MCF 10A (cell line): ENCODE results near the gene EXOC7. TPM values are rescaled to one million over a fixed set of nuclear protein-coding genes. Genes with fewer than 3 reads are reported as not detected.

Source experiments
- BruUV-seq: library from RNA; stranded (reverse); fragments of 400-500 nt; replicated peaks from 2 replicates; lab custom pipeline; 2021; lab: Mats Ljungman, UMichigan
- CTCF ChIA-PET: fragments of 300-600 bp; sonication (Branson Sonifier 250); formaldehyde crosslinking; extraction: SDS; loops from one replicate; lab custom pipeline; 2021; ENCODE audit warnings: antibody characterized with exemption, inconsistent platforms; lab: Yijun Ruan, JAX
- POLR2A ChIA-PET: fragments of 300-600, 350-650 bp; sonication (Branson Sonifier 250); formaldehyde crosslinking; extraction: SDS; loops from one replicate; lab custom pipeline; 2020; ENCODE audit warnings: antibody characterized with exemption, inconsistent platforms; lab: Yijun Ruan, JAX
- DNase-seq: peaks from one replicate; pipeline ENCODE4 v3.0.0-alpha.2; 2018; ENCODE audit not compliant: unreplicated experiment
- H3K27ac Mint-ChIP-seq: one replicate; pipeline ENCODE4 v1.8.0; 2022; ENCODE audit warnings: mild to moderate bottlenecking, low read depth, mixed read lengths; ENCODE audit not compliant: unreplicated experiment
- H3K27me3 Mint-ChIP-seq: one replicate; pipeline ENCODE4 v1.8.0; 2022; ENCODE audit warnings: mixed read lengths; ENCODE audit not compliant: insufficient read depth, unreplicated experiment
- H3K36me3 Mint-ChIP-seq: one replicate; pipeline ENCODE4 v1.8.0; 2022; ENCODE audit warnings: mild to moderate bottlenecking, moderate library complexity, mixed read lengths; ENCODE audit not compliant: insufficient read depth, unreplicated experiment
- H3K4me1 Mint-ChIP-seq: one replicate; pipeline ENCODE4 v1.8.0; 2022; ENCODE audit warnings: mixed read lengths; ENCODE audit not compliant: insufficient read depth, unreplicated experiment
- H3K4me3 Mint-ChIP-seq: one replicate; pipeline ENCODE4 v1.8.0; 2022; ENCODE audit warnings: mild to moderate bottlenecking, moderate library complexity, mixed read lengths; ENCODE audit not compliant: unreplicated experiment
- H3K9me3 Mint-ChIP-seq: one replicate; pipeline ENCODE4 v1.8.0; 2022; ENCODE audit warnings: mixed read lengths; ENCODE audit not compliant: unreplicated experiment
- CTCF ChIP-seq: fragments of 200-600 bp; IDR thresholded peaks from one replicate; pipeline ENCODE4 v1.8.0; 2022; ENCODE audit warnings: antibody characterized with exemption, mild to moderate bottlenecking; ENCODE audit not compliant: unreplicated experiment
- intact Hi-C: fragments of 100-400 bp; cut with micrococcal nuclease; formaldehyde crosslinking; loops from 2 replicates; pipeline ENCODE4 v1.14.1; 2022
- total RNA-seq: library from RNA; stranded (reverse); gene quantifications from 2 replicates; pipeline ENCODE4 v1.2.3, GENCODE V29; 2022

Gene EXOC7
- total RNA-seq, 1 experiment from 2014 or later, result 80.8 TPM

GRCh38 chr17:76140661-76141211, 37.1 kb upstream of the EXOC7 start:
- H3K27me3 Mint-ChIP-seq, result no peaks in the 10 kb centered on the region
- H3K27ac Mint-ChIP-seq, result no peak overlapping the region
- H3K4me1 Mint-ChIP-seq, result no peaks in the 10 kb centered on the region
- DNase-seq, result no peak
- H3K9me3 Mint-ChIP-seq, result no peaks in the 10 kb centered on the region
- ChIA-PET POLR2A (interaction anchor here (0.7 to 1.1 kb wide), 2 partner anchors 37 to 453 kb away, joined by 3 to 4 read pairs; no protein-coding TSS in a partner anchor), CTCF (interaction anchor here (0.6 to 3.5 kb wide), 4 partner anchors 8 to 257 kb away, joined by 3 to 13 read pairs (median 4); no protein-coding TSS in a partner anchor)
- no peak for TF ChIP-seq CTCF
- BruUV-seq, result no TSS peak
- H3K36me3 Mint-ChIP-seq, result no peaks in the 10 kb centered on the region
- H3K4me3 Mint-ChIP-seq, result peak overlapping the region; percentile 61
- intact Hi-C loops, result no loop called here

- H3K27ac Mint-ChIP-seq, result no peak overlapping the region
- ChIA-PET POLR2A (interaction anchor here (1.1 kb wide), 1 partner anchor 38 kb away, joined by 4 read pairs; no protein-coding TSS in a partner anchor), CTCF (interaction anchor here (0.6 kb wide), 1 partner anchor 258 kb away, joined by 3 read pairs; no protein-coding TSS in a partner anchor)
- no peaks in the 10 kb centered on the region for H3K4me1 Mint-ChIP-seq
- H3K4me3 Mint-ChIP-seq, result no peak overlapping the region
- no peaks in the 10 kb centered on the region for H3K9me3 Mint-ChIP-seq
- TF ChIP-seq CTCF, result no peak
- no peaks in the 10 kb centered on the region for H3K36me3 Mint-ChIP-seq
- no peaks in the 10 kb centered on the region for H3K27me3 Mint-ChIP-seq
- BruUV-seq, result no TSS peak
- intact Hi-C loops, result no loop called here
- no peak for DNase-seq
Measured at GRCh38 chr17:76139801-76140660, 36.4 kb upstream of the EXOC7 start.

GRCh38 chr17:76138896-76139752, 35.5 kb upstream of the EXOC7 start:
- intact Hi-C loops, result no loop called here
- H3K27me3 Mint-ChIP-seq, result no peaks in the 10 kb centered on the region
- H3K36me3 Mint-ChIP-seq, result no peaks in the 10 kb centered on the region
- BruUV-seq, result no TSS peak
- H3K9me3 Mint-ChIP-seq, result no peaks in the 10 kb centered on the region
- POLR2A ChIA-PET, result no interaction called here
- no peak for DNase-seq
- CTCF ChIA-PET, result interaction anchor here (0.6 kb wide), 1 partner anchor 615 kb away, joined by 4 read pairs; no protein-coding TSS in a partner anchor
- no peaks in the 10 kb centered on the region for H3K4me1 Mint-ChIP-seq
- no peak for TF ChIP-seq CTCF
- no peak overlapping the region for H3K4me3 Mint-ChIP-seq
- H3K27ac Mint-ChIP-seq, result no peak overlapping the region
